ENCODE results near the gene USP37. TPM values are rescaled to one million over a fixed set of nuclear protein-coding genes. Genes with fewer than 3 reads are reported as not detected.

Gene USP37
- total and polyA plus RNA-seq, 2 of the 4 experiments (the other 2 are of a cell fraction), result 1.6 to 6.5 TPM

DNA sequence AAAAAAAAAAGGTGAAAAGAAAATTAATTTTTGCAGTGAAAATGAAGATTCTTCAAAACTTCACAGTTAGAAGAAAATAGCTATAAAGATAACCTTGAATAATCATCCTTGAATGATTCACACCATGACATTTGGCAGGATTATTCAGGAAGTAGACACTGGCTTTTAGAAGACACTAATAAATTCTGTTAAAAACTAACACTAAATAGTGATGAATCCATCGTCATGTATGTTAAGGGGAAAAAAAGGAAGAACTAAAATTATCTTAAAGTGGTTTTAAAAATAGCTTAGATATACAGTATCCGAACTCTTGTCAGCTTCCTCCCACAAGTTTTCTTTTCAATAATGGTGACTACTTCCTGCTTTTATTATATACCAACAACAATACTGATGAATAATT is 10.2 kb downstream of the USP37 start:
- in situ Hi-C loops (cut with MboI; ENCODE audit: low sequenced_read_pairs), result no loop called here
- no peak for ATAC-seq (ENCODE audit: low read depth)

More for the DNA sequence above, 10.2 kb downstream of the USP37 start:
- Histone ChIP-seq H3K9me3 (ENCODE audit: control insufficient read depth, insufficient read depth, low read length) (no peaks in the 10 kb centered on the region), H3K36me3 (ENCODE audit: control insufficient read depth, insufficient read depth, low read length) (peaks cover 19% of the 10 kb centered on the region), H2AFZ (replicated peaks; ENCODE audit: low read length, poor library complexity) (no peak overlapping the region), H2BK20ac (ENCODE audit: low read depth, low read length) (no peak overlapping the region), H3K4me2 (ENCODE audit: low read depth, low read length) (no peak overlapping the region), H3K27me3 (ENCODE audit: control insufficient read depth, insufficient read depth, low read length) (no peaks in the 10 kb centered on the region), H3K56ac (ENCODE audit: extremely low read depth, insufficient read depth, low read length) (no peak overlapping the region), H3K4ac (ENCODE audit: low read depth, low read length) (no peak overlapping the region), H2BK120ac (ENCODE audit: low read depth, low read length) (no peak overlapping the region), H3K4me1 (ENCODE audit: control insufficient read depth, insufficient read depth, low read length) (no peaks in the 10 kb centered on the region), H3K23ac (ENCODE audit: low read depth, low read length) (no peak overlapping the region), H3K4me3 (ENCODE audit: insufficient read depth, low read depth, low read length) (no peak overlapping the region), H4K5ac (ENCODE audit: low read depth, low read length) (no peak overlapping the region), H4K20me1 (ENCODE audit: insufficient read depth, low read length) (no peaks in the 10 kb centered on the region), H4K91ac (ENCODE audit: insufficient read depth, low read depth, low read length) (no peak overlapping the region), H2BK15ac (ENCODE audit: low read depth, low read length) (no peak overlapping the region), H3K79me1 (ENCODE audit: low read depth in 1 of 2, low read length in 2 of 2) (peaks cover 3 to 11% of the 10 kb centered on the region in 2 experiments; a peak in 2 of 4 replicates), H2AK5ac (ENCODE audit: low read depth, low read length) (no peak overlapping the region), H3K9ac (ENCODE audit: low read depth, low read length) (no peak overlapping the region), H3K18ac (ENCODE audit: low read depth, low read length) (no peak overlapping the region), H3K9me1 (ENCODE audit: insufficient read depth, low read length) (0 out of 2 replicates have a peak, but pooled peaks cover 3% of the 10 kb centered on the region), H3K14ac (replicated peaks; ENCODE audit: low read depth, low read length) (no peak overlapping the region), H2AK9ac (replicated peaks; ENCODE audit: low read depth, low read length, poor library complexity) (no peak overlapping the region), H4K8ac (ENCODE audit: low read depth in 2 of 2, low read length in 2 of 2) (no peak overlapping the region), H3K27ac (ENCODE audit: insufficient read depth, low read length) (no peak overlapping the region), H2BK5ac (ENCODE audit: low read depth, low read length, poor library complexity, severe bottlenecking) (no peak overlapping the region)
- BruUV-seq (replicated peaks), result no TSS peak
- ChIA-PET POLR2A (ENCODE audit: unreplicated experiment) (interaction anchor here (0.7 kb wide), 1 partner anchor 25 kb away, joined by 9 read pairs; no protein-coding TSS in a partner anchor), CTCF (no interaction called here)
- dilution Hi-C loops (cut with HindIII; ENCODE audit: low sequenced_read_pairs, unreplicated experiment) (no loop called here), intact Hi-C loops (cut with micrococcal nuclease) (no loop called here)
- TF ChIP-seq POLR2A (IDR thresholded peaks at IDR 0.05; ENCODE audit: low read depth, low read length) (no peak), USF2 (IDR thresholded peaks at IDR 0.05; ENCODE audit: low read depth, low read length) (no peak), MXI1 (IDR thresholded peaks at IDR 0.05; ENCODE audit: borderline replicate concordance, low read depth, low read length) (no peak), FOS (IDR thresholded peaks at IDR 0.05; ENCODE audit: low read depth, low read length) (no peak), MAFK (IDR thresholded peaks at IDR 0.05; ENCODE audit: low read depth, low read length) (no peak), SMC3 (IDR thresholded peaks at IDR 0.05; ENCODE audit: low read depth, low read length) (no peak), RFX5 (IDR thresholded peaks at IDR 0.05; ENCODE audit: low read depth, low read length) (no peak), RAD21 (IDR thresholded peaks at IDR 0.05; ENCODE audit: low read length) (no peak), MAZ (IDR thresholded peaks at IDR 0.05; ENCODE audit: borderline replicate concordance, low read depth, low read length) (no peak), CEBPB (IDR thresholded peaks at IDR 0.05; ENCODE audit: low read depth, low read length) (no peak), RCOR1 (IDR thresholded peaks at IDR 0.05; ENCODE audit: insufficient replicate concordance, low read length) (no peak), BHLHE40 (IDR thresholded peaks at IDR 0.05; ENCODE audit: low read depth, low read length) (no peak), CHD1 (IDR thresholded peaks at IDR 0.05; ENCODE audit: low read depth, low read length) (no peak)
- TF ChIP-seq, protein P1, sequence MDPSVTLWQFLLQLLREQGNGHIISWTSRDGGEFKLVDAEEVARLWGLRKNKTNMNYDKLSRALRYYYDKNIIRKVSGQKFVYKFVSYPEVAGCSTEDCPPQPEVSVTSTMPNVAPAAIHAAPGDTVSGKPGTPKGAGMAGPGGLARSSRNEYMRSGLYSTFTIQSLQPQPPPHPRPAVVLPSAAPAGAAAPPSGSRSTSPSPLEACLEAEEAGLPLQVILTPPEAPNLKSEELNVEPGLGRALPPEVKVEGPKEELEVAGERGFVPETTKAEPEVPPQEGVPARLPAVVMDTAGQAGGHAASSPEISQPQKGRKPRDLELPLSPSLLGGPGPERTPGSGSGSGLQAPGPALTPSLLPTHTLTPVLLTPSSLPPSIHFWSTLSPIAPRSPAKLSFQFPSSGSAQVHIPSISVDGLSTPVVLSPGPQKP (IDR thresholded peaks at IDR 0.05; ENCODE audit: borderline replicate concordance, low read depth, low read length), result no peak
- WGBS, 2 experiments (ENCODE audit: extremely low coverage in 2 of 2, insufficient read length in 1 of 2), result no CpG with 5 or more reads among the region's 2 CpGs
- no peak for DNase-seq

All from IMR-90 (cell line).